Astrocyte (in vitro differentiated cells and primary cell): Measurements from ENCODE around the gene TP53BP1. TPM values are rescaled to one million over a fixed set of nuclear protein-coding genes. Genes with fewer than 3 reads are reported as not detected.

ENCODE experiments used
- DNase-seq: peaks from one replicate; pipeline ENCODE4 v3.0.0-alpha.2; 2010; ENCODE audit warnings: low read depth
- FAIRE-seq: peaks from 2 replicates; lab custom pipeline; 2011; peaks lifted over from hg19 to GRCh38; lab: Jason Lieb, UNC
- H2AFZ ChIP-seq: 2 replicates; pipeline ENCODE4 v1.6.0; 2012; ENCODE audit warnings: low read depth, low read length, inconsistent platforms
- H3K27ac ChIP-seq: 2 replicates; pipeline ENCODE4 v1.5.1; 2011; ENCODE audit warnings: low read depth, low read length, inconsistent platforms
- H3K27me3 ChIP-seq: 2 replicates; pipeline ENCODE4 v1.6.0; 2011; ENCODE audit warnings: low read length, inconsistent platforms; ENCODE audit not compliant: insufficient read depth
- H3K36me3 ChIP-seq: 2 replicates; pipeline ENCODE4 v1.5.1; 2011; ENCODE audit warnings: low read length, inconsistent platforms; ENCODE audit not compliant: insufficient read depth
- H3K4me1 ChIP-seq: 2 replicates; pipeline ENCODE4 v1.5.1; 2011; ENCODE audit warnings: low read length, inconsistent platforms; ENCODE audit not compliant: insufficient read depth
- H3K4me2 ChIP-seq: 2 replicates; pipeline ENCODE4 v1.6.0; 2012; ENCODE audit warnings: low read length, inconsistent platforms
- H3K4me3 ChIP-seq: 2 replicates; pipeline ENCODE4 v1.5.1; 2011; ENCODE audit warnings: low read depth, mild to moderate bottlenecking, low read length, inconsistent platforms; ENCODE audit not compliant: insufficient read depth
- H3K79me2 ChIP-seq: 2 replicates; pipeline ENCODE4 v1.6.0; 2012; ENCODE audit warnings: mild to moderate bottlenecking, low read length, inconsistent platforms; ENCODE audit not compliant: insufficient read depth
- H3K9ac ChIP-seq: 2 replicates; pipeline ENCODE4 v1.6.0; 2012; ENCODE audit warnings: mild to moderate bottlenecking, low read length, inconsistent platforms
- H3K9me3 ChIP-seq: 2 replicates; pipeline ENCODE4 v1.5.1; 2012; ENCODE audit warnings: low read depth, mild to moderate bottlenecking, low read length, inconsistent platforms; ENCODE audit not compliant: insufficient read depth
- H4K20me1 ChIP-seq: 2 replicates; pipeline ENCODE4 v1.6.0; 2012; ENCODE audit warnings: low read length, inconsistent platforms; ENCODE audit not compliant: insufficient read depth
- H3K27ac Mint-ChIP-seq: one replicate; pipeline ENCODE4 v1.8.0; 2021; ENCODE audit warnings: mild to moderate bottlenecking, mixed read lengths; ENCODE audit not compliant: unreplicated experiment
- H3K27me3 Mint-ChIP-seq: one replicate; pipeline ENCODE4 v1.8.0; 2021; ENCODE audit warnings: low read depth, mixed read lengths; ENCODE audit not compliant: unreplicated experiment
- H3K36me3 Mint-ChIP-seq: one replicate; pipeline ENCODE4 v1.8.0; 2021; ENCODE audit warnings: low read depth, mixed read lengths; ENCODE audit not compliant: unreplicated experiment
- H3K4me1 Mint-ChIP-seq: one replicate; pipeline ENCODE4 v1.8.0; 2021; ENCODE audit warnings: low read depth, mixed read lengths; ENCODE audit not compliant: unreplicated experiment
- H3K4me3 Mint-ChIP-seq: one replicate; pipeline ENCODE4 v1.8.0; 2021; ENCODE audit warnings: mild to moderate bottlenecking, moderate library complexity, mixed read lengths; ENCODE audit not compliant: unreplicated experiment
- H3K9me3 Mint-ChIP-seq: one replicate; pipeline ENCODE4 v1.8.0; 2021; ENCODE audit warnings: mild to moderate bottlenecking, mixed read lengths; ENCODE audit not compliant: unreplicated experiment
- CTCF ChIP-seq: IDR thresholded peaks from 2 replicates; pipeline ENCODE4 v1.5.1; 2011; ENCODE audit warnings: low read depth, mild to moderate bottlenecking, inconsistent platforms, low read length, moderate library complexity; ENCODE audit not compliant: insufficient read depth
- EZH2 ChIP-seq: IDR thresholded peaks from 2 replicates; pipeline ENCODE4 v1.6.1; 2012; ENCODE audit warnings: mild to moderate bottlenecking, low read length, inconsistent platforms; ENCODE audit not compliant: insufficient read depth
- total RNA-seq: library from RNA; stranded (reverse); gene quantifications from 2 replicates; pipeline ENCODE4 v1.2.1, GENCODE V29; 2021

TP53BP1 gene
- total RNA-seq, 1 donor from 2014 or later, result 71.9 TPM

GRCh38 chr15:43390723-43391122, 102.2 kb downstream of the TP53BP1 start:
- Histone ChIP-seq H3K36me3 (peaks cover 15% of the 10 kb centered on the region), H4K20me1 (no peaks in the 10 kb centered on the region), H3K9me3 (no peaks in the 10 kb centered on the region), H2AFZ (no peak overlapping the region), H3K4me1 (no peaks in the 10 kb centered on the region), H3K9ac (no peak overlapping the region), H3K27ac (no peak overlapping the region), H3K4me3 (no peak overlapping the region), H3K4me2 (no peak overlapping the region), H3K79me2 (no peaks in the 10 kb centered on the region), H3K27me3 (no peaks in the 10 kb centered on the region)
- Mint-ChIP-seq H3K36me3 (peaks cover 12% of the 10 kb centered on the region), H3K4me1 (no peaks in the 10 kb centered on the region), H3K9me3 (no peaks in the 10 kb centered on the region), H3K27ac (no peak overlapping the region), H3K27me3 (no peaks in the 10 kb centered on the region), H3K4me3 (no peak overlapping the region)
- FAIRE-seq (no peak), DNase-seq (peak; percentile 10)
- TF ChIP-seq EZH2 (no peak), CTCF (no peak)

- DNase-seq, result peak; percentile 25
- no peak overlapping the region for H3K9ac ChIP-seq
- H2AFZ ChIP-seq, result no peak overlapping the region
- H3K36me3 Mint-ChIP-seq, result peaks cover 18% of the 10 kb centered on the region
- H4K20me1 ChIP-seq, result no peaks in the 10 kb centered on the region
- H3K36me3 ChIP-seq, result peaks cover 24% of the 10 kb centered on the region
- no peaks in the 10 kb centered on the region for H3K27me3 Mint-ChIP-seq
- H3K4me1 ChIP-seq, result no peaks in the 10 kb centered on the region
- H3K27me3 ChIP-seq, result no peaks in the 10 kb centered on the region
- no peak overlapping the region for H3K27ac ChIP-seq
- no peak overlapping the region for H3K27ac Mint-ChIP-seq
- no peak overlapping the region for H3K4me3 Mint-ChIP-seq
- H3K9me3 ChIP-seq, result no peaks in the 10 kb centered on the region
- no peaks in the 10 kb centered on the region for H3K4me1 Mint-ChIP-seq
- no peaks in the 10 kb centered on the region for H3K9me3 Mint-ChIP-seq
- H3K79me2 ChIP-seq, result no peaks in the 10 kb centered on the region
- FAIRE-seq, result no peak
- H3K4me3 ChIP-seq, result no peak overlapping the region
- no peak overlapping the region for H3K4me2 ChIP-seq
- no peak for TF ChIP-seq EZH2
- no peak for TF ChIP-seq CTCF
These were observed 109.9 kb downstream of the TP53BP1 start for GRCh38 chr15:43383070-43383469.

- H3K36me3 Mint-ChIP-seq, result peaks cover 19% of the 10 kb centered on the region
- DNase-seq, result no peak
- no peak for TF ChIP-seq EZH2
These were observed 110.6 kb downstream of the TP53BP1 start for GRCh38 chr15:43382310-43382709.

More at GRCh38 chr15:43382310-43382709, 110.6 kb downstream of the TP53BP1 start:
- no peaks in the 10 kb centered on the region for H3K9me3 ChIP-seq
- H3K9me3 Mint-ChIP-seq, result no peaks in the 10 kb centered on the region
- H3K4me1 ChIP-seq, result no peaks in the 10 kb centered on the region
- no peak for FAIRE-seq
- no peak overlapping the region for H3K27ac Mint-ChIP-seq
- H3K4me1 Mint-ChIP-seq, result no peaks in the 10 kb centered on the region
- no peak overlapping the region for H3K4me2 ChIP-seq
- H4K20me1 ChIP-seq, result no peaks in the 10 kb centered on the region
- peaks cover 25% of the 10 kb centered on the region for H3K36me3 ChIP-seq
- H3K4me3 ChIP-seq, result no peak overlapping the region
- H3K4me3 Mint-ChIP-seq, result no peak overlapping the region
- H3K9ac ChIP-seq, result no peak overlapping the region
- no peak overlapping the region for H2AFZ ChIP-seq
- no peaks in the 10 kb centered on the region for H3K27me3 Mint-ChIP-seq
- H3K27ac ChIP-seq, result no peak overlapping the region
- no peaks in the 10 kb centered on the region for H3K79me2 ChIP-seq
- no peaks in the 10 kb centered on the region for H3K27me3 ChIP-seq
